Stomach smooth muscle (tissue), 2 donors: ENCODE data around the gene MTMR3.

ENCODE experiments used
- H3K27ac ChIP-seq: one replicate; pipeline ENCODE4 v1.7.0; 2013; ENCODE audit warnings: mild to moderate bottlenecking, low read length, inconsistent platforms
- H3K27me3 ChIP-seq, 2 donors: one replicate each; pipeline ENCODE4 v1.7.0; 2013; ENCODE audit warnings: low read length in 2 of 2; ENCODE audit not compliant: insufficient read depth in 2 of 2, control insufficient read depth in 1 of 2
- H3K36me3 ChIP-seq, 2 donors: one replicate each; pipeline ENCODE4 v1.7.0; 2013; ENCODE audit warnings: low read length in 2 of 2; ENCODE audit not compliant: control insufficient read depth in 2 of 2, insufficient read depth in 2 of 2
- H3K4me1 ChIP-seq: one replicate; pipeline ENCODE4 v1.7.0; 2013; ENCODE audit warnings: low read length; ENCODE audit not compliant: control insufficient read depth, insufficient read depth
- H3K4me3 ChIP-seq, 2 donors: one replicate each; pipeline ENCODE4 v1.7.0; 2013; ENCODE audit warnings: low read length in 2 of 2
- H3K9ac ChIP-seq, 2 donors: one replicate each; pipeline ENCODE4 v1.7.0; 2013; ENCODE audit warnings: low read length in 2 of 2, mild to moderate bottlenecking in 1 of 2
- H3K9me3 ChIP-seq, 2 donors: one replicate each; pipeline ENCODE4 v1.7.0; 2013; ENCODE audit warnings: low read length in 2 of 2; ENCODE audit not compliant: control insufficient read depth in 2 of 2
- donor health status: healthy.
- donor health status: Pancreatic carcinoma.

Gene MTMR3

DNA sequence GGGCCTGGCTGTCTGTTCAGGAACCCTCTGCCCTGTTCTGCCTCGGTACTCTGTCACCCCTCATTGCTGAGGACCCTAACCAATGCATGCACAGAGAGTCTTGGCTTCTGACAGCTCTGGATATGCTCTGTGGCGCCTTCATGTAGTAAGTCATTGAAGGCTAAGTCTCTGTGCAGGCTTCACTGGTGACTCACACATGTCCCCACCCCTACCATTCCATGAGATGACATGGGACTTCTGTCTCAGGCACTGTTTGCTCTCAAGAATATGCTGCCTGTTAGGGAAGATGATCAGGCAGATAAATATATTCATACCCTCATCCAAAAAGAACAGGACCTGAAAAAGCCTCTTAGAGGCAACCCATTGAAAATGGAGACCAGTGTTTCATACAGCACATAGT is 153.7 kb downstream of the MTMR3 start:
- Histone ChIP-seq H3K36me3 (peaks cover 0 to 2% of the 10 kb centered on the region in 2 donors), H3K9ac (no peak overlapping the region), H3K9me3 (no peaks in the 10 kb centered on the region), H3K4me1 (peaks cover 2% of the 10 kb centered on the region), H3K27ac (no peak overlapping the region), H3K27me3 (peaks cover 0 to 3% of the 10 kb centered on the region in 2 donors), H3K4me3 (no peak overlapping the region)

DNA sequence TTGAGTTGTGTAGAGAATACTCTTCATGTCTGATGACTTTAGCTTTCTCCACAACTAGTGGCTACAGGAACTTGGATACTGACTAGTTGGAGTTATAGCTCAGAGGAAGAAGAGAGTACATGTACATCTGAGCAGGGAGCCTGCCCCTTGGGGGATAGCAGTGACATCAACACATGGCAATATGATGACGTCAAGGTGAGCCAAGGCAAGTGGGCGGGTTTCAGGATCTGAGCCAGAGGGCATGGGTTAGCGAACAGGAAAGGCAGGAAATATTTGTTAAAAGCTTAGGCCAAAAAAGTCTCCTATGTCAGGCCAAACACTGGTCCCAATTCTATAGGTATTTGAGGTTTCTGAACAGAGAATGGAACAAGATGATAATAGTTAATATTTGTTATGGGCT is 155.2 kb downstream of the MTMR3 start:
- no peak overlapping the region for H3K27ac ChIP-seq

GRCh38 chr22:30040499-30041260 is 157.7 kb downstream of the MTMR3 start:
- no peak overlapping the region for H3K4me3 ChIP-seq
- H3K27me3 ChIP-seq: peaks cover 3% of the 10 kb centered on the region in 2 donors
- no peaks in the 10 kb centered on the region for H3K9me3 ChIP-seq
- H3K9ac ChIP-seq: no peak overlapping the region
- peaks cover 0 to 2% of the 10 kb centered on the region in 2 donors for H3K36me3 ChIP-seq
- H3K4me1 ChIP-seq: no peaks in the 10 kb centered on the region
- no peak overlapping the region for H3K27ac ChIP-seq

More for the DNA sequence above, 155.2 kb downstream of the MTMR3 start:
- Histone ChIP-seq H3K4me1 (peaks cover 2% of the 10 kb centered on the region), H3K9ac (no peak overlapping the region), H3K4me3 (no peak overlapping the region), H3K36me3 (peaks cover 0 to 2% of the 10 kb centered on the region in 2 donors), H3K9me3 (no peaks in the 10 kb centered on the region), H3K27me3 (peaks cover 0 to 3% of the 10 kb centered on the region in 2 donors)

DNA sequence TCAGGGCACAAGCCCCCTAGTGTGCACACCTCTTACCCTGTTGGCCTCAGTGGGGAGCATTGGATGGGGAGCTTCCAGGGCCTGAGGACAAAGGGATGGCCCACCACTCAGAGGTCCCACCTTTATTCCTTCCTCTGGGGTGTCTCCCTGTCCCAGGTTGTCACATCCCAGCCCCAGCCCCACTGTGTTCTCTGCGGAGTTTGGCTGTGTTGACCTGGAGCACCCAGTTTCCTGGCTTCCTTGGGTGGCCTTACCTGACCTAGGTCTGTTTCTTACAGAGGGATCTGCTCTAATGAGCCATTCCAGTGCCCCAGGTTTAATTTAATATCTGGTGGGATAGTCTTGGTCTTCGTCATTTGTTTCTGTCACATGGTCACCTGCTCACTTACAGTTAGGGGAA is 158.5 kb downstream of the MTMR3 start:
- Histone ChIP-seq H3K9me3 (no peaks in the 10 kb centered on the region), H3K4me1 (no peaks in the 10 kb centered on the region), H3K9ac (no peak overlapping the region), H3K27ac (no peak overlapping the region), H3K4me3 (no peak overlapping the region), H3K36me3 (no peaks in the 10 kb centered on the region), H3K27me3 (peaks cover 3% of the 10 kb centered on the region in 2 donors)

DNA sequence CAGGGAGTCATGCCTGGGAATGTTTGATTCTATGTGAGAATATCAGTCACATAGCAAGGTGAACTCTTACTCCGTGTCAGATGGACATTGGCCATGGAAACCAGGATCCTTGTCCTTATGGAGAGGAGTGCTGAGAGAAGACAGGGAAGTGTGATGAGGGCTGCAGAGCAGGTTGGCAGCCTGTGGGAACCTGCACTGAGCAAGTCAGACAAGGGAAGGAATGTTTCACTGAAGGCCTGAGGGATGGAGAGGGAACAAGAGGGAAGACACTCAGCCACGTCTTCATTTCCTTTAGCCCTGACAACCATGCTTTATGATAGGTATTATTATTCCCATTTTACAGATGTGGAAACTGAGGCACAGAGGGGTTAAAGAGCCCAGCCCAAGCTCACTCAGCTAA is 158.9 kb downstream of the MTMR3 start:
- Histone ChIP-seq H3K9me3 (no peaks in the 10 kb centered on the region), H3K4me1 (no peaks in the 10 kb centered on the region), H3K36me3 (no peaks in the 10 kb centered on the region), H3K27me3 (peaks cover 3% of the 10 kb centered on the region in 2 donors), H3K9ac (no peak overlapping the region), H3K27ac (no peak overlapping the region), H3K4me3 (no peak overlapping the region)

DNA sequence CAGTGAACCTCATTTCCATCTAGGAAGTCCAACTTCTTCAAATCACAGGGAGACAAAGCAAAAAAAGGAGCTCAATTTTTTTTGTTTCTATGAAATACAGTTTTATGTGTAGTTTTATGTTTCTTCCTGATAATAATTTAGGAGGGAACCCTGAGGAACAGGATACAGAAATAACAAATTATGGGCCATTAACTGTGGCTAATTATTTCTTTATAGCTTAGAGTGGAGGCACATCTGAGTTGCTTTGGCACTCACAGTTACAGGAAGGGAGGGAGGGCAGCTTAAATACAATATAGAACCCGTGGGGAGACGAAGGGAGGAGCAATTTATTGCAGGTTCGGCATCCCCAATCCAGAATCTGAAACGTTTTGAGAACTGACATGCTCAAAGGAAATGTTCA is 160.2 kb downstream of the MTMR3 start:
- H3K4me1 ChIP-seq: no peaks in the 10 kb centered on the region
- peaks cover 3% of the 10 kb centered on the region in 2 donors for H3K27me3 ChIP-seq
- H3K4me3 ChIP-seq: no peak overlapping the region
- H3K9me3 ChIP-seq: no peaks in the 10 kb centered on the region
- H3K36me3 ChIP-seq: no peaks in the 10 kb centered on the region
- H3K9ac ChIP-seq: no peak overlapping the region
- no peak overlapping the region for H3K27ac ChIP-seq

GRCh38 chr22:30044369-30044768 is 161.4 kb downstream of the MTMR3 start:
- Histone ChIP-seq H3K36me3 (no peaks in the 10 kb centered on the region), H3K9ac (no peak overlapping the region), H3K4me3 (no peak overlapping the region), H3K9me3 (no peaks in the 10 kb centered on the region), H3K27ac (no peak overlapping the region), H3K4me1 (no peaks in the 10 kb centered on the region), H3K27me3 (peaks cover 3% of the 10 kb centered on the region in 2 donors)

- Histone ChIP-seq H3K9ac (no peak overlapping the region), H3K27ac (no peak overlapping the region), H3K4me3 (no peak overlapping the region), H3K27me3 (peaks cover 3% of the 10 kb centered on the region in 2 donors), H3K36me3 (no peaks in the 10 kb centered on the region), H3K4me1 (no peaks in the 10 kb centered on the region), H3K9me3 (no peaks in the 10 kb centered on the region)
Observed at GRCh38 chr22:30044881-30045493, 162.0 kb downstream of the MTMR3 start.

DNA sequence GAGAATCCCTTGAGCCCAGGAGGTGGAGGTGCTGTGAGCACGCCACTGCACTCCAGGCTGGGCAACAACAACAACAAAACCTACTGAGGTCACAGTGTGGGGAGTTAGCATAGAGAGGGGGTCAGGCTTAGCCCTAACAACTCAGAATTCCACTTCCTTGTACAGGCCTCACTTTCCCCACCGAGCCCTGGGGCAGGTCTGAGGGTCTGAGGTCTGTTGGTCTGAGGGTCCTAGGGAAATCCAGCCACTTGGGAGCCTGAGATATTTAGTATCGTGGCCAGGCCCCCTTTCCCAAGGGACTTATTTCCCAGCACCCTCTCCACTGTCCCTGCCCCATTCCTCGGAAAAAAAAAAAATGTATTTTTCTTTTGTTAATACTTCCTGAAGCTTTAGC is 162.5 kb downstream of the MTMR3 start:
- Histone ChIP-seq H3K9me3 (no peaks in the 10 kb centered on the region), H3K27me3 (peaks cover 3% of the 10 kb centered on the region in 2 donors), H3K27ac (no peak overlapping the region), H3K36me3 (no peaks in the 10 kb centered on the region), H3K9ac (no peak overlapping the region), H3K4me3 (no peak overlapping the region), H3K4me1 (no peaks in the 10 kb centered on the region)

DNA sequence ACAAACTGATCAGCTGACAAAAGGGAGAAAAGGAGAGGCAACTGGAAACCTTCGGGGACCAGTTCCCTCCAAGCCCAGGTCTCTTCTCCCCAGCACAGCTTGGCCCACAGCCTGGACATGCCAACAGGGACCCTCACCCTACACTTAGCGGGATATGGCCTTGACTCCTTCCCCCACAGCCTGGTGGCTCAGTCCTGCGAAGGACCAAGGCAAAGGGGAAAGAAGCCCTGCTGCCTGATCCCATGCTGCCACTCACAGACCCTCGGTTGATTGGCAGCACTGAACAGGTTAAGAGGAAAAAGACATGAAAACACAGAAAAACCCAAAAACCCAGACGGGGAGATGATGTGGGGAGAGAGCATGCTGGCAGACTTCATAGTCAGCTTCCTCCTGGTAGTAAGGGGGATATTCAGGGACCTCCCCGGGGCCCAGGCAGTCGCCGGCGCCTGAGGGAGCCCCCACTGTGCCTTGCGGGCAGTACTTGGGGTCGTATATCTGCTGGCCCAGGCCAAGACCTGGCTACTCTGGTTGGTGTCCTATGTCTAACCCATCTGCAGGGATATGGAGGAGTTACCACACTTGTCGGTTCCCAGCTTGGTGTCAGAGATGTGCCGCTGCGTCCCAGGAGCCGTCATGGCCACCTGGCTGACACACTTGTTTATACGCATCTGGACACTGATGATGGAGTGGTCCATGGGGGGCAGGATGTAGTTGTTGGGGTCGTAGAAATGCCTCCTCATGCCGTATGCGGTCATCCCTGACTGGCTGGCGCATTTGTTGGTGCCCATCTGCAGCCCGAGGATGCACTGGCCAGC is 163.1 kb downstream of the MTMR3 start:
- no peaks in the 10 kb centered on the region for H3K4me1 ChIP-seq
- no peak overlapping the region for H3K27ac ChIP-seq
- no peaks in the 10 kb centered on the region for H3K36me3 ChIP-seq
- H3K9ac ChIP-seq: no peak overlapping the region
- H3K27me3 ChIP-seq: peaks cover 2 to 3% of the 10 kb centered on the region in 2 donors
- no peaks in the 10 kb centered on the region for H3K9me3 ChIP-seq
- H3K4me3 ChIP-seq: no peak overlapping the region
